ENCODE measurements around the gene FDXR.

Gene FDXR

GRCh38 chr17:74898376-74898946 is 25.7 kb upstream of the FDXR start:
- no peak for DNase-seq

DNA sequence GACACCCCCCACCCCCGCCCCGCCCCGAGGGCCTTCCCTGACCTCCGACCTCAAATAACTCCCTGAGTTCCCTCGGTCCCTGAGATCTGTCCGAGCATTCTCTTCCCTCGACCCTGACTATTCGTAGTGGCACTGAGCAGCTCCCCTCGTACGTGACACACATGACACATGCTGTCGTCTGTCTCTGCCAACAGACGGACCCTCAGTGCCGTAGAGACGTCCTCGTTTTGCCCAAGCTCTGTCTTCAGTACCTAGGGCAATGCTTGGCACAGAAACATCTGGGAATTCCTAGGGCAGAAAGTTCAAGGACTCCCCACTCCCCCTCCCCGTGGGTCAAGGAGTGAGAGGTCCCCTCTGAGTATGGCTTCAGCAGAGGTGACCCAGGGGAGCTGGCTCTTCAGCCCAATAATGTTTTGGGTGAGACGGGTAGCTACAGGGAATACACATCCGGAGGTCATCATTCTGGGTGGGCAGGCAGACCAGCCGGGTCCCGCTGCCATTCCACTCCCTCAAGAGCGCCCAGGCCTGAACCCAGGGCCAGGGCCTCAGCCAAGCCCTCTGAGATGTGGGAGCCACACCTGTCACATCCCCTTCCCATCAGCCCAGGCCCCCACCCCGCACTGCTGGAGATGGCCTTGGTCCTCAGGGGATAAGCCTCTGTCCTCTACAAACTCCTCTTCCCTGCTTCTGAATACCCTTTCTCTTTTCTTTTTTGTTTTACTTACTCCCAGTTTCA is 21.3 kb upstream of the FDXR start:
- DNase-seq = no peak

DNA sequence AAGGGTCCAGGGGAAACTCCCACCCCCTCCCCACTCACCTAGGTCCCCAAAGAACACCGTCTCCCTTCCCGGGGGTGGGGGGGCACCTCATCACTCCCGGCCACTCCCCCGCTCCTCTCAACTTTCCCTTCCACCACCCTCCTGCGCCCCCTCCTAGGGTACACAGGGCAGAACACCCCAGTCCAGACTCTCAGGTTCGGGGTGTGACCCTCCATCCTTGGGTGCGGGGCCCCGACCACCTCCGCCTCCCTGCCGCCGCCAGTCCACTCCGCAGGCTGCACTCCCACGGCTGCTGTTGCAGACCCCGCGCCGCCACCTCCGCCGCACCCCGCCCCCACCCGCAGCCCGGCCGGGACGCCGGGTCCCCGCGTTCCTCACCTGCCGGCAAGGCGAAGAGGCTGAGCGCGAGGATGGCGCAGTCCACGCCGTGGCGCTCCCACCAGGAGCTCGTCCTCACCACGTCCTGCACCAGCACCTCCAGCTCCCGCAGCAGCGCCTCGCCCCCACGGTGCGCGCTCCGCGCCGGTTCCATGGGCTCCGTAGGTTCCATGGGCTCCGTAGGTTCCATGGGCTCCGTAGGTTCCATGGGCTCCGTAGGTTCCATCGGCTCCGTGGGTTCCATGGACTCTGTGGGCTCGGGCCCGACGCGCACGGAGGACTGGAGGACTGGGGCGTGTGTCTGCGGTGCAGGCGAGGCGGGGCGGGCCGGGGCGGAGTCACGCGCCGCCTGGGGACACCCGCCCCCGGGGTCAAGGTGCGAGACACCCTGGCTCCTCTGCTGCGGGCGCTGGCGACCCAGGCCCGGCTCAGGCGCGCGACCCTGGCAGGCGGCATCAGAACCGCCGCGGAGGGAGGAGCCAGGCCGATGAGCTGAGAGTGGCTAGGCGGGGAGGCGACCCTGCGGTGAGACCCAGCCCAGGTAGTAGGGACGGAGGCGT is 20.4 kb upstream of the FDXR start, which contains the start of gene FADS6:
FADS6 (minus strand) TSS at position 660 of the 938 bp plus-strand sequence; CDS start at position 622, 38 bp downstream.
- DNase-seq = no peak

DNA sequence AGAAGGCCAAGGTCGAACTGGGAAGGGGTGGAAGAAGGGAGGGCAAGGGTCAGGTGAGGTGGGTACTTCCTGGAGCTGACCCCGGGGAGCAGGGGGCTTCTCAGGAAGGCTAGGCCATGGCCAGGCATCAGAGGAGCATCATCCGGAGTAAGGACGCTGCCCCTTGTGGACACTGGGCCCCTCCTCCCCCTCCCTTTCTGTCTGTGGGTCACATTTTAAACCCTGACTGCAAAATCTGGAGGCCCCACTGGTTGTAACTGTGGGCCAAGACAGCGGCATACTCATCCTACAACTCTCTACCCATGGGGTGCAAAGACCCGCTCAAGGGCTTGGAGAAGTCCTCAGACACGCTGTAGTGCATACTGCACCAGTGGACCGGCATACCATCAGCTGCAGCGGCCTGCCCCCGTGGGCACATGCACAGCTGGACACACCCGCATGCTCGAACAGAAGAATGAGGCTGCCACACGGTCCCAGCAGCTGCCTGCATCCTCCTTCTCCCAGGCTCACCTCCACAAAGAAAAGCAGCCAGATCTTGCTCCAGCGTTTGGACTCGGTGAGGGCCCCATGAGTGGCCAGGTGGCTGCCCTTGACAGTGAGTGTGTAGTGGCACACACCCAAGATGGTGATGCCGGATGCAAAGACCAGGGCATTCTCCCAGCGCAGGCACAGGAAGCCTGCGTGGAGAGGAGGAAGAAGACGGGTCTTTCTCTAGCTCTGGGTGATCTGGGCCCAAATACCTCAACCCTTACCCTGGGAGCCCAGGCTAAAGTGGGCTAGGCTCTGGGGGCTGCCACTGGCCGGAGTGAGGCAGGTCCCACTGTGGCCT is 19.4 kb upstream of the FDXR start:
- DNase-seq = no peak

- DNase-seq = no peak
Observed at GRCh38 chr17:74890554-74890953, 17.8 kb upstream of the FDXR start.

DNA sequence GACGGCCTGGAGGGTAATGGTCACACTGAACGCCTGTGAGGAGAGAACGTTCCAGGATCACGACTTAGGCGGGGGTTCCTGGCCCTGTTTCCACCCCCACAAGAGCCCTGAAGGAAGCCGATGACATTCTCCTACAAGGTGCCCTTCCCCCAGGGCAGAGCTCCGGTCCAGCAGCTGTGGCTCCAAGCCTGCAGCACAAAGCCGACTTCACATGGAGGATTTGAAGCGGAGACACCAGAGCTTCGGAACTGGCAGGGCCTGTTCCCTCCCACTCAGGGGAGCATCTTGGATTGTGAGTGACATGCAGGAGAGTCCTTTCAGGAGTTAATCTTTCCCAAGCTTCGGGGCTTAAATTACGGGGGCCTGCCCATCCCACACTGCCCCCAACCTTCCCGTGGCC is 15.7 kb upstream of the FDXR start:
- DNase-seq = no peak

DNA sequence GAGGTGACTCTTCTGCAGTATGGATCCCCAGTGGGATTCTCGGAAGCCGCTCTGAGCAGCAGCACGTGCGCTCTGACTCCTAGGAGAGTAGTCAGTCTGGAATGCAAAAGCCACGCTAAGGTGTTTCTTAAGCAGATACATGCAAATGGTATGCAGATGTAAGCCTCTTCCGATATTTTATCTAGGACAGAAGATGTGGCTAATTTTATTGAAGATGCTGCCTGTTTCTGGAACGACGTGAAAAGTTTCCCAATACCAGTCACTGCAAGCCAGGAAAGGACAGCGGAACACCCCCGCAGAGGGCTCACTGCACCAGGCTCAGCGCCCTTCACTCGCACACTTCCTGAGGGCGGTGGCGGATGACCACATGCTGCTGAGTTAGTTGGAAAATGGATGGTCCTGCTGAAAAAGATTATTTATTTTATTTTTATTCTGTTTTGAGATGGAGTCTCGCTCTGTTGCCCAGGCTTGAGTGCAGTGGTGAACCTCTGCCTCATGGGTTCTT is 10.5 kb upstream of the FDXR start:
- no peak for DNase-seq

DNA sequence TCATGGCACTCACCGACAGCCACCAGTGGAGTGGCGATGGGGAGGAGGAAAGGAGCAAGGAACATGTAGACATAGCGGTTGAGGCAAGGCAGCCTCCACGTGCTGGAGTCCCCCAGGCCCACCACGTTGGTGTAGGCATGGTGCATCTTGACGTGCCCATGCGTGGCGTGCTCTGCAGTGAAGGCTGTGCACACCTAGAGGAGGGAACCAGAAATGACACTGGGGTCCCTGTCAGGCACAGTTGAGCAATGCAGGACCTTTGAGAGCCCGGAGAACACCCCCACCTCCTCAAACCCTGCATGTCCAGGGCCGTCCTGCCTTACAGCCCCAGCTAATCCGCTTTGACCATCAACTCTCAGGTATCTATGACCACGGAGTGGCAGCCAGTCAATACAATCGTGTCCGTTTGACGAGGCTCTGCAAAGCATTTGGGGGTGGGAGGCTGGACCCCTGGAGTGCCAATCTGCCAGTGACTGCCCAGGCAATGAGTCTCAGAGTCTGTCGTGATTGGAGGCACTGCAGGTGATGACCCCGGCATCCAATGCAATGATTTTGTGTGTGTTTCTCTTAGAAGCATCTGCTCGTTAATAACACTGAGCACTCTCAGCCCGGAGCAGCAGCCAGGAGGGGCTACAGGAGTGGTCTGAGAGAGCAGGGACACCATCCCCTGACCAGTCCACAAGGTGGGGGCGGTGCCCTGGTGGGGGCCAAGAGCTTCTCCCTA is 9.9 kb upstream of the FDXR start:
- no peak for DNase-seq

GRCh38 chr17:74881073-74881472 is 8.3 kb upstream of the FDXR start:
- no peak for DNase-seq

- DNase-seq = no peak
Observed at GRCh38 chr17:74879308-74879707, 6.5 kb upstream of the FDXR start.

GRCh38 chr17:74878658-74879057 is 5.9 kb upstream of the FDXR start:
- no peak for DNase-seq

DNA sequence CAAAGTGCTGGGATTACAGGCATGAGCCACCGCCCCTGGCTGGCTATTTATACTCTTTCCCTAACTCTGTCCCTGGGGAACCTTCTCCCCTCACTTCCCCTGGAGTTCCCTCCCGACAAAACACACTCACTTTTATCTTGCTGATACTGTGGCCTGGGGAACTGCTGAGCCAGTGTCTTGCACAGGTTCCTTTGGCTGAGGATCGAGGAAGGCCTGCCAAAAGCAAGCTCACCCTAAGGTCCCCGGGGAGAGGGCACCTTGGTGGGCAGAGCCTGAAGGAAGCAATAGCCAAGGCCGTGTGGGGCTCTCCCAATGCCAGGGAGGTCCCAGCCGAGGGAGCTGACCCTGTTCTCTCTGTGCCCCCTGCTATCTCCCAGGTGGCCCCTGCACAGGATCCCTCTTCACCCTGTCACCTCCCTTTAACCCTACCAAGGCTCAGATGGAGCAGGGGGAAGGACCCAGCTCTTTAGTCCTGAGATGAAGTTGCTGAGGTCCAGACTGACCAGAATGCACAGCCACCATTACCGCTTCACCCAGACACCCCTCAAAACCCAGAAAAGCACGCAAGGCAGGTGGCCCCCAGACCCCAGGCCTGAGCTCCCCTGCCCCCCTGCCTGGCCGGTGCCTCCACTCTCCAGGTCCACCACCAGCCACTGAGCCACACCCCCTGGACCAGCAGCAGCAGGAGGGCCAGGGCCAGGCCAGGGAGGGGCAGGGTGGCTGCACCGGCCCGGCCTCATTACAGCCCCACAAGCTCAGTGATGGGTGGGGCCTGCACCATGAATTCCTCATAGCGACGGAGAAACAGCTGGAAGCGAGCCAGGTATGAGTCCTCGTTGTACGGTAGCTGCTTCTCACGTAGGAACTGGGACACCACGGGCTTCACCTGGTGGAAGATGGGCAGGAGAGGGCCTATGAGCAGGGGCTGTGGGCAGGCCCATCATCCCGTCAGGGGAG is 5.1 kb upstream of the FDXR start:
- DNase-seq = no peak

DNA sequence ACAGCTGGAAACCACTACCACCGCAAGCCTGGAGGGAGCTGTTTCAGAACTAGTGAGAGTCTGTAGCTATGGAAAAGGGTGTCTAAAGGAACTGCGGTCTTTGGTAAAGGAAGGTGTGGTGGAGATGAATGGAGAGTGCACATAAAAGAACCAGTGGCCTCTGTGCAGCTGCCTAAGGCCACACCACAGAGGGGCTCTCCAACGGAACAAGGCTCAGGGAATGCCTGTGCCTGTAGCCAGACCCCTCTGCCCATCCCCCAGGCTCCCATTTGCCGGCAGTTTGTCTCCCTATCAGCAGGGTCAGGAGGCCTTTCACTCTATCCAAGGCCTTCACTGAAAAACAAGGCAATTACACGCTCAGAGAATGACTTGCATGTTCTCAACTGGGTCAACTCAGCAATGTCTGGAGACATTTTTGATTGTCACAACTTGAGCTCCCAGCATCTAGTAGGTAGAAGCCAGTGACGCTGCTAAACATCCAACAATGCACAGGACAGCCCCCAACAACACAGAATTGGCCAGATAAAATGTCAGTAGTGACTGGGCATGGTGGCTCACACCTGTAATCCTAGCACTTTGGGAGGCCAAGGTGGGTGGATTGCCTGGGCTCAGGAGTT is 3.3 kb upstream of the FDXR start:
- no peak for DNase-seq

DNA sequence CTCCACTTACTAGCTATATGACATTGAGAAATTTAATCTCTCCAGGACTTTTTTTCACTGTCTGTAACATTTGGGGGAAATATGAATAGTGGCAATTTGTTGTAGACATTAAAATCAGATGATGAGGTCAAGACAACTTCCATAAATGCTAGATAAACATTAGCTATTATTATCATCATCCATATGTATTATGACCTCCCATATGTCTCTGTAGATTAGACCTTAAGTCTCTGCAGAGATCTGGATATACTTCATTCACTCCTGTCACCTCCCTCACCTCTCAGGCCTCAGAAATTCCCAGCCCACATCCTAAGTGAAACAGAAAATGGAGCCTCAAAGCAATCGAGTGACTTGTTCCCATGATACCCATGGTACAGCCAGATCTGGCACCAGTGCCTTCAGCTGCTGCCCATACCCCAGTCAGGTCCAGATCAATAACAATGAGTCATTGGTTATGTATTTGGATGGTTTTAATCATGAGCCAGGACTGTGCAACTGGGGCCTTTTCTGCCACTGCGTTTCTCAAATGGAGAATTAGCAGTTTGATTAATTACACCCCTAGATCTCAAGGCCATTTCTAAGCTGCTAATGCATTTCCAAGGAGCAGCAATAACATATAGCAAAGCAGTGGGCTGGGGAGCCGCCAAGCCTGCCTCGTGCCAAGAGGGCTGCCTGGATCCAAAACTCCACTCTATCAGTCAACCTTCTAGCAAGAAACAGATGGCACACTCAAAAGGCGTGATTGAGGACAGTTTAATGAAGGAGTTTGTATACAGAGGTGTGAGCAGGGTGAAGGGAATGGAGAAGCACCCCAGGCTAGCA is 2.6 kb upstream of the FDXR start:
- no peak for DNase-seq

- no peak for DNase-seq
Observed at GRCh38 chr17:74874615-74875037, 1.8 kb upstream of the FDXR start.

- DNase-seq = no peak
Observed at GRCh38 chr17:74873874-74874614, 1.2 kb upstream of the FDXR start.

- peak; percentile 100 for DNase-seq
Observed at GRCh38 chr17:74873037-74873873, 461 bp upstream of the FDXR start.
